GM12878 (cell line): ENCODE results near the gene TGFBRAP1. TPM values are rescaled to one million over a fixed set of nuclear protein-coding genes. Genes with fewer than 3 reads are reported as not detected.
A peak's percentile ranks its signal among the peaks of the same experiment; 100 is the strongest.

Source experiments
- ASH2L ChIP-seq: fragments of 300-600, 200-600 bp; sonication (generic); IDR thresholded peaks from 2 replicates; pipeline ENCODE4 v1.6.1; 2017; ENCODE audit warnings: low read depth, mild to moderate bottlenecking, borderline replicate concordance
- BHLHE40 ChIP-seq, 2 experiments: fragments of 450-650 bp in 1 of 2; IDR thresholded peaks; 2 replicates each; pipeline ENCODE4 v1.6.1; 2011 to 2017; ENCODE audit warnings: low read depth in 2 of 2, borderline replicate concordance in 1 of 2, improper control_type of control experiment in 1 of 2, low read length in 1 of 2, mild to moderate bottlenecking in 1 of 2
- CBX3 ChIP-seq: fragments of 200-600 bp; sonication (generic); IDR thresholded peaks from 2 replicates; pipeline ENCODE4 v1.6.1; 2016; ENCODE audit warnings: low read depth, borderline replicate concordance
- CREM ChIP-seq: IDR thresholded peaks from 2 replicates; pipeline ENCODE4 v1.6.1; 2014; ENCODE audit warnings: antibody characterized with exemption, low read depth
- DPF2 ChIP-seq: fragments of 450-650 bp; IDR thresholded peaks from 2 replicates; pipeline ENCODE4 v1.6.1; 2017; ENCODE audit warnings: mild to moderate bottlenecking
- EZH2 ChIP-seq: IDR thresholded peaks from 2 replicates; pipeline ENCODE4 v1.6.1; 2012; ENCODE audit warnings: low read depth, mild to moderate bottlenecking, control low read depth, inconsistent platforms, low read length, borderline replicate concordance; ENCODE audit not compliant: control insufficient read depth
- JUND ChIP-seq: IDR thresholded peaks from 2 replicates; pipeline ENCODE4 v1.6.1; 2012; ENCODE audit warnings: low read depth, mild to moderate bottlenecking, low read length, improper control_type of control experiment, moderate library complexity
- KDM1A ChIP-seq: fragments of 200-600 bp; sonication (generic); IDR thresholded peaks from 2 replicates; pipeline ENCODE4 v1.6.1; 2016; ENCODE audit warnings: borderline replicate concordance
- MYB ChIP-seq: fragments of 150-350 bp; IDR thresholded peaks from 2 replicates; pipeline ENCODE4 v1.6.1; 2014; ENCODE audit warnings: mild to moderate bottlenecking, low read depth, low read length, borderline replicate concordance
- NBN ChIP-seq: fragments of 450-650 bp; IDR thresholded peaks from 2 replicates; pipeline ENCODE4 v1.6.1; 2016
- NFIC ChIP-seq: IDR thresholded peaks from 2 replicates; pipeline ENCODE4 v1.6.1; 2012; ENCODE audit warnings: low read depth, mild to moderate bottlenecking, inconsistent platforms, low read length, moderate library complexity
- SIN3A ChIP-seq: IDR thresholded peaks from 2 replicates; pipeline ENCODE4 v1.6.1; 2012; ENCODE audit warnings: low read depth, low read length, improper control_type of control experiment
- SPI1 ChIP-seq: IDR thresholded peaks from 2 replicates; pipeline ENCODE4 v1.6.1; 2011; ENCODE audit warnings: low read depth, mild to moderate bottlenecking, low read length, moderate library complexity, borderline replicate concordance; ENCODE audit not compliant: insufficient read depth
- TCF12 ChIP-seq: IDR thresholded peaks from 2 replicates; pipeline ENCODE4 v1.6.1; 2011; ENCODE audit warnings: low read depth, mild to moderate bottlenecking, low read length
- TCF3 ChIP-seq: IDR thresholded peaks from 2 replicates; pipeline ENCODE4 v1.6.1; 2012; ENCODE audit warnings: low read depth, mild to moderate bottlenecking, low read length, borderline replicate concordance; ENCODE audit not compliant: insufficient read depth
- TCF7 ChIP-seq: IDR thresholded peaks from 2 replicates; pipeline ENCODE4 v1.6.1; 2014; ENCODE audit warnings: antibody characterized with exemption, borderline replicate concordance
- ZZZ3 ChIP-seq: IDR thresholded peaks from 2 replicates; pipeline ENCODE4 v1.6.1; 2011; ENCODE audit warnings: low read depth; ENCODE audit not compliant: control insufficient read depth, insufficient read length
- polyA plus RNA-seq, 11 experiments: library from polyadenylated mRNA; depleted of rRNA in 4 of 11; unstranded in 6 of 11; stranded (reverse) in 5 of 11; fragments of >200 nt; fragmentation: Nextera tagmentation in 4 of 11; fragmentation: Illumina TruSeq in 1 of 11; extraction: Ambion mirVana in 4 of 11; extraction: Trizol in 1 of 11; gene quantifications; 1 replicate in 1 of 11; 2 replicates in 10 of 11; pipeline versions ENCODE4 v1.2.1 to v1.2.3, GENCODE V29; 2011 to 2016; ENCODE audit warnings: inconsistent platforms in 2 of 11, missing spikeins in 2 of 11, low read depth in 1 of 11
- total RNA-seq, 4 experiments: library from RNA; depleted of rRNA in 3 of 4; stranded (reverse); fragments of >200 nt in 3 of 4; fragmentation: Illumina TruSeq in 1 of 4; extraction: Trizol in 1 of 4; gene quantifications; 2 replicates each; pipeline versions ENCODE4 v1.2.1 to v1.2.3, GENCODE V29; 2013 to 2021
- TF ChIP-seq, protein P1 (sequence below): fragments of 450-650 bp; IDR thresholded peaks from 2 replicates; pipeline ENCODE4 v1.6.1; 2017; ENCODE audit warnings: borderline replicate concordance
- TF ChIP-seq, protein P2 (sequence below): fragments of 450-650 bp; IDR thresholded peaks from 2 replicates; pipeline ENCODE4 v1.6.1; 2017; ENCODE audit warnings: low read depth, mild to moderate bottlenecking, moderate library complexity
- TF ChIP-seq, protein P3 (sequence below): fragments of 450-650 bp; conservative IDR thresholded peaks from 2 replicates; pipeline ENCODE4 v1.6.1; 2017; ENCODE audit warnings: mild to moderate bottlenecking, moderate library complexity
- TF ChIP-seq, protein P4 (sequence below): fragments of 450-650 bp; formaldehyde crosslinking; IDR thresholded peaks from 2 replicates; pipeline ENCODE4 v1.4.0; 2020; ENCODE audit warnings: mild to moderate bottlenecking, moderate library complexity

The TGFBRAP1 gene
- total and polyA plus RNA-seq, 10 of the 15 experiments (the other 5 are each of a cell fraction or from before 2014, with no cell fraction given): 7.9 to 37.4 (median 23.7) TPM

DNA sequence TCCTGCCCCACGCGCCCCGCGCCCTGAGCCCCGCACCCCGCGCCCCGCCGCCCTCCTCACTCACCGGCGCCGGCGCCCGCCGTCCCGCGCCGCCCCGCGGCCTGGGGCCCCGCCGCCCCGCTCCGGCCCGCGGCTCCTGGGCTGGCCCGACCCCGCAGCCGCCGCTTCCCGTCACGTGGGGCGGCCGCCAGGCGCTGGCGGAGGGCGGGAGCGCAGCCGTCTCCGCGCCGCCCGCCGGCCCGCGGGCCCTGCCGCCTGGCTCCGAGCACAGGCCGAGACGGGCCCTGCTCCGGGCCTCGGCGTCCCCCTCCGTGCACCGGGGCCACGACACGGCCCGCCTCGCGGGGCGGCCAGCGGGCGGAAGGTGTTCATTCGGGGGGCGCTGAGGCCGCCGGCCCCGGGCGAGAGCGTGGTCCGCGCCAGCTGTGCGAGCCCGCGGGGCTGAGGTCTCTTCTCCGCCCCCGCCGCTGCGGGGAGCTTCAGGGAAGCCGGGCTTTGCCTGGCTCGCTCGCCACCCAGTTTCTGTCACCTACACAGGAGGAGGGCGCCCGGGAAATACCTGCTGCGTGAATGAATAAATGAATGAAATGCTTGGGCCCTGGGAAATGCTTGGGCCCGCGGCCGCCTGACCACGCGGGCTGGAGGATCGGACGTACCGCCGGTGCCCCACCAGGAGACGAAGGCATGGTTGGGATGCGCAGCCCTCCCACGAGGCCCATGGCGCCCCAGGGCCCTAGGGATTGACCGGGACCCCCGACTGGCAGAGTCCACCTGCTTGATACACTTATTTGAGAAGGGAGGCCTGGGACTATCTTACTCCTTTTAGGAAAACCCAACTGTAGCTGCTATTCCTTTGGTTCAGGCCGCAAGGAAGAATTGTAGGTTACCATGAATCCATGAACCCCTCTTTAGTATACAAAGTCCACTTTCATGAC lies at the start of gene TGFBRAP1 (continued):
- TF ChIP-seq, protein P1, sequence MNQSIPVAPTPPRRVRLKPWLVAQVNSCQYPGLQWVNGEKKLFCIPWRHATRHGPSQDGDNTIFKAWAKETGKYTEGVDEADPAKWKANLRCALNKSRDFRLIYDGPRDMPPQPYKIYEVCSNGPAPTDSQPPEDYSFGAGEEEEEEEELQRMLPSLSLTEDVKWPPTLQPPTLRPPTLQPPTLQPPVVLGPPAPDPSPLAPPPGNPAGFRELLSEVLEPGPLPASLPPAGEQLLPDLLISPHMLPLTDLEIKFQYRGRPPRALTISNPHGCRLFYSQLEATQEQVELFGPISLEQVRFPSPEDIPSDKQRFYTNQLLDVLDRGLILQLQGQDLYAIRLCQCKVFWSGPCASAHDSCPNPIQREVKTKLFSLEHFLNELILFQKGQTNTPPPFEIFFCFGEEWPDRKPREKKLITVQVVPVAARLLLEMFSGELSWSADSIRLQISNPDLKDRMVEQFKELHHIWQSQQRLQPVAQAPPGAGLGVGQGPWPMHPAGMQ: no peak
- TF ChIP-seq ASH2L (no peak), MYB (no peak), BHLHE40 (IDR thresholded peaks at IDR 0.05; ENCODE audit: borderline replicate concordance in 1 of 2, low read depth in 2 of 2, low read length in 1 of 2) (peak; percentile 10 to 83; a peak in 3 of 4 replicates), JUND (no peak), NBN (no peak), TCF3 (peak; percentile 39; the same call in 1 of the 2 replicates), CBX3 (no peak), CREM (no peak), TCF12 (0 out of 2 replicates have a peak, but pooled peaks have one; percentile 43), TCF7 (no peak), SPI1 (no peak), NFIC (no peak), SIN3A (no peak), DPF2 (peak; percentile 82), KDM1A (no peak), ZZZ3 (no peak), EZH2 (no peak)
- TF ChIP-seq, protein P2, sequence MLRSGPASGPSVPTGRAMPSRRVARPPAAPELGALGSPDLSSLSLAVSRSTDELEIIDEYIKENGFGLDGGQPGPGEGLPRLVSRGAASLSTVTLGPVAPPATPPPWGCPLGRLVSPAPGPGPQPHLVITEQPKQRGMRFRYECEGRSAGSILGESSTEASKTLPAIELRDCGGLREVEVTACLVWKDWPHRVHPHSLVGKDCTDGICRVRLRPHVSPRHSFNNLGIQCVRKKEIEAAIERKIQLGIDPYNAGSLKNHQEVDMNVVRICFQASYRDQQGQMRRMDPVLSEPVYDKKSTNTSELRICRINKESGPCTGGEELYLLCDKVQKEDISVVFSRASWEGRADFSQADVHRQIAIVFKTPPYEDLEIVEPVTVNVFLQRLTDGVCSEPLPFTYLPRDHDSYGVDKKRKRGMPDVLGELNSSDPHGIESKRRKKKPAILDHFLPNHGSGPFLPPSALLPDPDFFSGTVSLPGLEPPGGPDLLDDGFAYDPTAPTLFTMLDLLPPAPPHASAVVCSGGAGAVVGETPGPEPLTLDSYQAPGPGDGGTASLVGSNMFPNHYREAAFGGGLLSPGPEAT: no peak
- TF ChIP-seq, protein P3, sequence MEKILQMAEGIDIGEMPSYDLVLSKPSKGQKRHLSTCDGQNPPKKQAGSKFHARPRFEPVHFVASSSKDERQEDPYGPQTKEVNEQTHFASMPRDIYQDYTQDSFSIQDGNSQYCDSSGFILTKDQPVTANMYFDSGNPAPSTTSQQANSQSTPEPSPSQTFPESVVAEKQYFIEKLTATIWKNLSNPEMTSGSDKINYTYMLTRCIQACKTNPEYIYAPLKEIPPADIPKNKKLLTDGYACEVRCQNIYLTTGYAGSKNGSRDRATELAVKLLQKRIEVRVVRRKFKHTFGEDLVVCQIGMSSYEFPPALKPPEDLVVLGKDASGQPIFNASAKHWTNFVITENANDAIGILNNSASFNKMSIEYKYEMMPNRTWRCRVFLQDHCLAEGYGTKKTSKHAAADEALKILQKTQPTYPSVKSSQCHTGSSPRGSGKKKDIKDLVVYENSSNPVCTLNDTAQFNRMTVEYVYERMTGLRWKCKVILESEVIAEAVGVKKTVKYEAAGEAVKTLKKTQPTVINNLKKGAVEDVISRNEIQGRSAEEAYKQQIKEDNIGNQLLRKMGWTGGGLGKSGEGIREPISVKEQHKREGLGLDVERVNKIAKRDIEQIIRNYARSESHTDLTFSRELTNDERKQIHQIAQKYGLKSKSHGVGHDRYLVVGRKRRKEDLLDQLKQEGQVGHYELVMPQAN: peak; percentile 88
- TF ChIP-seq, protein P4, sequence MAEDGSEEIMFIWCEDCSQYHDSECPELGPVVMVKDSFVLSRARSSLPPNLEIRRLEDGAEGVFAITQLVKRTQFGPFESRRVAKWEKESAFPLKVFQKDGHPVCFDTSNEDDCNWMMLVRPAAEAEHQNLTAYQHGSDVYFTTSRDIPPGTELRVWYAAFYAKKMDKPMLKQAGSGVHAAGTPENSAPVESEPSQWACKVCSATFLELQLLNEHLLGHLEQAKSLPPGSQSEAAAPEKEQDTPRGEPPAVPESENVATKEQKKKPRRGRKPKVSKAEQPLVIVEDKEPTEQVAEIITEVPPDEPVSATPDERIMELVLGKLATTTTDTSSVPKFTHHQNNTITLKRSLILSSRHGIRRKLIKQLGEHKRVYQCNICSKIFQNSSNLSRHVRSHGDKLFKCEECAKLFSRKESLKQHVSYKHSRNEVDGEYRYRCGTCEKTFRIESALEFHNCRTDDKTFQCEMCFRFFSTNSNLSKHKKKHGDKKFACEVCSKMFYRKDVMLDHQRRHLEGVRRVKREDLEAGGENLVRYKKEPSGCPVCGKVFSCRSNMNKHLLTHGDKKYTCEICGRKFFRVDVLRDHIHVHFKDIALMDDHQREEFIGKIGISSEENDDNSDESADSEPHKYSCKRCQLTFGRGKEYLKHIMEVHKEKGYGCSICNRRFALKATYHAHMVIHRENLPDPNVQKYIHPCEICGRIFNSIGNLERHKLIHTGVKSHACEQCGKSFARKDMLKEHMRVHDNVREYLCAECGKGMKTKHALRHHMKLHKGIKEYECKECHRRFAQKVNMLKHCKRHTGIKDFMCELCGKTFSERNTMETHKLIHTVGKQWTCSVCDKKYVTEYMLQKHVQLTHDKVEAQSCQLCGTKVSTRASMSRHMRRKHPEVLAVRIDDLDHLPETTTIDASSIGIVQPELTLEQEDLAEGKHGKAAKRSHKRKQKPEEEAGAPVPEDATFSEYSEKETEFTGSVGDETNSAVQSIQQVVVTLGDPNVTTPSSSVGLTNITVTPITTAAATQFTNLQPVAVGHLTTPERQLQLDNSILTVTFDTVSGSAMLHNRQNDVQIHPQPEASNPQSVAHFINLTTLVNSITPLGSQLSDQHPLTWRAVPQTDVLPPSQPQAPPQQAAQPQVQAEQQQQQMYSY: no peak
